IPS-18a (cell line): ENCODE results near the gene IGFBP7.

ENCODE experiments used
- H3K27ac ChIP-seq: one replicate; pipeline ENCODE4 v1.5.1; 2013; ENCODE audit warnings: low read length
- H3K27me3 ChIP-seq: one replicate; pipeline ENCODE4 v1.6.1; 2013; ENCODE audit warnings: mild to moderate bottlenecking, low read length; ENCODE audit not compliant: control insufficient read depth, insufficient read depth
- H3K36me3 ChIP-seq: one replicate; pipeline ENCODE4 v1.6.1; 2013; ENCODE audit warnings: low read depth, low read length; ENCODE audit not compliant: control insufficient read depth
- H3K4me1 ChIP-seq: one replicate; pipeline ENCODE4 v1.6.1; 2013; ENCODE audit warnings: low read depth, low read length; ENCODE audit not compliant: control insufficient read depth
- H3K4me3 ChIP-seq: one replicate; pipeline ENCODE4 v1.5.1; 2013; ENCODE audit warnings: low read length
- H3K9ac ChIP-seq: one replicate; pipeline ENCODE4 v1.6.1; 2013; ENCODE audit warnings: mild to moderate bottlenecking, low read length, moderate library complexity
- H3K9me3 ChIP-seq: one replicate; pipeline ENCODE4 v1.6.1; 2013; ENCODE audit warnings: low read depth, low read length; ENCODE audit not compliant: control insufficient read depth

Gene IGFBP7, protein sequence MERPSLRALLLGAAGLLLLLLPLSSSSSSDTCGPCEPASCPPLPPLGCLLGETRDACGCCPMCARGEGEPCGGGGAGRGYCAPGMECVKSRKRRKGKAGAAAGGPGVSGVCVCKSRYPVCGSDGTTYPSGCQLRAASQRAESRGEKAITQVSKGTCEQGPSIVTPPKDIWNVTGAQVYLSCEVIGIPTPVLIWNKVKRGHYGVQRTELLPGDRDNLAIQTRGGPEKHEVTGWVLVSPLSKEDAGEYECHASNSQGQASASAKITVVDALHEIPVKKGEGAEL

GRCh38 chr4:57109847-57110639 is at the start of gene IGFBP7:
TSS of gene IGFBP7 (minus strand) at chr4:57110385. CDS start at chr4:57110351, 34 bp downstream.
- Histone ChIP-seq H3K4me3 (peak within 1 kb of the TSS; percentile 51), H3K36me3 (no peaks in the 10 kb centered on the region), H3K27ac (no peak within 1 kb of the TSS), H3K4me1 (peaks cover 7% of the 10 kb centered on the region), H3K9ac (no peak within 1 kb of the TSS), H3K9me3 (no peaks in the 10 kb centered on the region), H3K27me3 (peaks cover 57% of the 10 kb centered on the region)

DNA sequence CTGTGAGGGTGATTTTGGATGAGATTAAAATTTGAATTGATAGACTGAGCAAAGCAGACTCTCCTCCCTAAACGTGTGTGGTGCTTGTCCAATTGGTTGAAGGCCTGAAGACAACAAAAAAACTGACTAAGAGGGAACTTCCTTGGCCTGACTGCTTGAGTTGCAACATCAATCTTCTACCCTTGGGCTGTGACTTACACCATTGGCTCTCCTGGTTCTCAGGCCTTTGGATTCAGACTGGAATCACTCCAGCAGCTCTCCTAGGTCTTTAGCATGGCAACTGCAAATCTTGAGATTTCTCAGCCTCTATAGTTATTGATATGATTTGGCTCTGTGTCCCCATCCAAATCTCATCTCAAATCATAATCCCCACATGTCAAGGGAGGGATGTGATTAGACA is 49.7 kb upstream of the IGFBP7 start:
- Histone ChIP-seq H3K27ac (no peak overlapping the region), H3K36me3 (no peaks in the 10 kb centered on the region), H3K4me3 (no peak overlapping the region), H3K27me3 (peaks cover 27% of the 10 kb centered on the region), H3K9me3 (peaks cover 6% of the 10 kb centered on the region), H3K4me1 (peaks cover 5% of the 10 kb centered on the region), H3K9ac (no peak overlapping the region)

DNA sequence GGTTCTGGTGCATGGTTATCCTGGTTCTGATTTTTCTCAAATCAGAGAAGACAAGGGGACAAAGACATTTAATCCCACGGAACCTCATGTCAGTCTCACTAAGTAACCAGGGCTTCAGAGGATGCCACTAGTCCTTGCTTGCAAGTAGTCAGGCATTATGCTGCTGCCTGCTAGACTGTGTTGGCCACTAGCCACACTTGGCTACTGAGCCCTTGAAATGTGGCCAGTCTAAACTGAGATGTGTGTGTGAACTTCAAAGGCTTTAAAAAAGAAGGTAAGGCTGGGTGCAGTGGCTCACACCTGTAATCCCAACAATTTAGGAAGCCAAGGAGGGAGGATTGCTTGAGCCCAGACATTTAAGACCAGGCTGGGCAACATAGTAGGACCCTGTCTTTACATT is 48.6 kb upstream of the IGFBP7 start:
- Histone ChIP-seq H3K4me1 (no peaks in the 10 kb centered on the region), H3K36me3 (no peaks in the 10 kb centered on the region), H3K4me3 (no peak overlapping the region), H3K9ac (no peak overlapping the region), H3K9me3 (peaks cover 6% of the 10 kb centered on the region), H3K27me3 (peaks cover 19% of the 10 kb centered on the region), H3K27ac (no peak overlapping the region)

DNA sequence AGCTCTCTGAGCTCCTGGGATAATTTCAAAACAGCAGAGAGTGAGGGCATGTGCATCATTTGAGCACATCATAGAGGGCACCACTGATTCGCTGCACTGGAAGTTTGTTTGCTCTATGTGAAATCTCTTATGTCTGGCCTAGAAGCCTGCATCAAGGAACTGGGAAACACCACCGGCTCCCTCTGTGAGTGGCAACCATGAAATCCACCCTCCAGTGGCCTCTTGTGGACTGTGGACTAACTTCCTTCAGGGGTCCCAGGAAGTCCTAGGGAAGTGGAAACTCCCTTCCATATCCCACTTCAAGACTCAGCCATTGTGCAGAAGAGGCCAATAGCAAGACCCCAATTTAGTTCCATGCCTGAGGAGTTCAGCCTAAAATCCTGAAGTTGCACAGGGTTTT is 48.0 kb upstream of the IGFBP7 start:
- Histone ChIP-seq H3K9ac (no peak overlapping the region), H3K9me3 (peaks cover 5% of the 10 kb centered on the region), H3K4me3 (no peak overlapping the region), H3K4me1 (no peaks in the 10 kb centered on the region), H3K27me3 (peaks cover 17% of the 10 kb centered on the region), H3K36me3 (no peaks in the 10 kb centered on the region), H3K27ac (no peak overlapping the region)

- Histone ChIP-seq H3K27me3 (peaks cover 13% of the 10 kb centered on the region), H3K9ac (no peak overlapping the region), H3K9me3 (no peaks in the 10 kb centered on the region), H3K36me3 (no peaks in the 10 kb centered on the region), H3K4me3 (no peak overlapping the region), H3K27ac (no peak overlapping the region), H3K4me1 (no peaks in the 10 kb centered on the region)
These were observed 47.5 kb upstream of the IGFBP7 start for GRCh38 chr4:57157596-57158137.

GRCh38 chr4:57156242-57156990 is 46.2 kb upstream of the IGFBP7 start:
- Histone ChIP-seq H3K27me3 (peaks cover 13% of the 10 kb centered on the region), H3K27ac (no peak overlapping the region), H3K36me3 (no peaks in the 10 kb centered on the region), H3K4me1 (no peaks in the 10 kb centered on the region), H3K9ac (no peak overlapping the region), H3K9me3 (no peaks in the 10 kb centered on the region), H3K4me3 (no peak overlapping the region)

- H3K4me1 ChIP-seq: no peaks in the 10 kb centered on the region
- no peaks in the 10 kb centered on the region for H3K9me3 ChIP-seq
- no peak overlapping the region for H3K27ac ChIP-seq
- H3K36me3 ChIP-seq: no peaks in the 10 kb centered on the region
- no peak overlapping the region for H3K4me3 ChIP-seq
- peaks cover 13% of the 10 kb centered on the region for H3K27me3 ChIP-seq
- no peak overlapping the region for H3K9ac ChIP-seq
These were observed 44.7 kb upstream of the IGFBP7 start for GRCh38 chr4:57154926-57155325.

DNA sequence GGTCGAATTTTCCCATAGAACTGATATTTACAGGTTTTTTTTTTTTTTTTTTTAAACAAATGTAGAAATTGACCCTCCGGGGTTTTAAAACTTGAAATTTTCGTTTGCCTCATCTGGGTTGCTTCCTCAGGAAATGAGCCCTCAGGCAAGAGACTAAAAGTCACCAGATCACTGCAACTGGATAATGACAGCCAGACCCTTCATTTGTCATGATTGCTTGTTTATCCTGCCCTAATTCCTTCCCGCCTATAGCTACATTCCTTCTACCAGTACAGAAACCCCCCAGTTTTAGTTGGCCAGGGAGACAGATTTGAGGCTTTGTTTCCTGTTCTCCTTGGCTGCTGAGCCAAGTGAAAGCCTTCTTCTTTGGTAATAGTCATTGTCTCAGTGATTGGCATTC is 44.0 kb upstream of the IGFBP7 start:
- no peak overlapping the region for H3K27ac ChIP-seq
- no peak overlapping the region for H3K4me3 ChIP-seq
- no peaks in the 10 kb centered on the region for H3K36me3 ChIP-seq
- no peaks in the 10 kb centered on the region for H3K9me3 ChIP-seq
- no peak overlapping the region for H3K9ac ChIP-seq
- no peaks in the 10 kb centered on the region for H3K4me1 ChIP-seq
- H3K27me3 ChIP-seq: peaks cover 13% of the 10 kb centered on the region

DNA sequence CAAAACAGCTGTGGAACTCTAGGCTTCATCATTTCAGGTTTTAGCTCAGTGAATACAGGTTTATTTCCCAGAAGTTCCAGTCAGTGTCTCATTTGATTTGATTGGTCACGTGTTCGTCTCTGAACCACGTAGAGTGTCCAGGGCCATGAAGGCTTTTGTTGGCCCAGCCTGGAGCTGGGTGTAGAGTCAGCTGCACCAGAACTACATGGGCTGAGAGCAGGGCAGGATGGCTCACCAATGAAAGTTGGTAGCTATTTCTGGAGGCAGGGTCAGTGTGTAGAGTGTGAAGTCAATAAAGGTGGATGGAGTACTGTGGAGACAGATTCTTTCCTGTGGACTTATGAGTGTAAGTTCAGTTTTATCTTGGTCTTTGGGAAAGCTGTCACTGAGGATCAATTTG is 43.0 kb upstream of the IGFBP7 start:
- Histone ChIP-seq H3K27ac (no peak overlapping the region), H3K36me3 (no peaks in the 10 kb centered on the region), H3K9me3 (no peaks in the 10 kb centered on the region)

GRCh38 chr4:57151481-57151880 is 41.3 kb upstream of the IGFBP7 start:
- H3K36me3 ChIP-seq: no peaks in the 10 kb centered on the region
- H3K27ac ChIP-seq: no peak overlapping the region
- no peak overlapping the region for H3K4me3 ChIP-seq
- H3K4me1 ChIP-seq: no peaks in the 10 kb centered on the region
- no peaks in the 10 kb centered on the region for H3K9me3 ChIP-seq
- H3K9ac ChIP-seq: no peak overlapping the region
- peaks cover 6% of the 10 kb centered on the region for H3K27me3 ChIP-seq

More for the DNA sequence above, 43.0 kb upstream of the IGFBP7 start:
- Histone ChIP-seq H3K9ac (no peak overlapping the region), H3K4me1 (no peaks in the 10 kb centered on the region), H3K4me3 (no peak overlapping the region), H3K27me3 (peaks cover 10% of the 10 kb centered on the region)

GRCh38 chr4:57149833-57150232 is 39.6 kb upstream of the IGFBP7 start:
- no peaks in the 10 kb centered on the region for H3K27me3 ChIP-seq
- no peaks in the 10 kb centered on the region for H3K4me1 ChIP-seq
- H3K36me3 ChIP-seq: no peaks in the 10 kb centered on the region
- no peak overlapping the region for H3K27ac ChIP-seq
- no peak overlapping the region for H3K9ac ChIP-seq
- no peaks in the 10 kb centered on the region for H3K9me3 ChIP-seq
- no peak overlapping the region for H3K4me3 ChIP-seq
